Colonic mucosa (tissue), 4 donors: Measurements from ENCODE around the gene ISG20. TPM values are rescaled to one million over a fixed set of nuclear protein-coding genes. Genes with fewer than 3 reads are reported as not detected.
A peak's percentile ranks its signal among the peaks of the same experiment; 100 is the strongest.

Source experiments
- DNase-seq: peaks from one replicate; pipeline ENCODE4 v3.0.0-alpha.2; 2020
- H3K27ac ChIP-seq: fragments of 200-600 bp; one replicate; pipeline ENCODE4 v1.8.0; 2021
- H3K27me3 ChIP-seq: fragments of 200-600 bp; one replicate; pipeline ENCODE4 v1.8.0; 2021
- H3K36me3 ChIP-seq: fragments of 200-600 bp; one replicate; pipeline ENCODE4 v1.8.0; 2021
- H3K4me1 ChIP-seq: fragments of 200-600 bp; one replicate; pipeline ENCODE4 v1.8.0; 2021; ENCODE audit warnings: mild to moderate bottlenecking
- H3K4me3 ChIP-seq: fragments of 200-600 bp; one replicate; pipeline ENCODE4 v1.8.0; 2021
- H3K9ac ChIP-seq, 2 donors: one replicate each; pipeline ENCODE4 v1.7.0; 2013; ENCODE audit warnings: control low read depth in 2 of 2, low read depth in 2 of 2, low read length in 2 of 2
- H3K9me3 ChIP-seq: fragments of 200-600 bp; one replicate; pipeline ENCODE4 v1.8.0; 2021
- CTCF ChIP-seq: fragments of 200-600 bp; IDR thresholded peaks from one replicate; pipeline ENCODE4 v1.8.0; 2022; ENCODE audit warnings: antibody characterized with exemption, mild to moderate bottlenecking
- intact Hi-C: fragments of 100-400 bp; cut with DNase I; formaldehyde crosslinking; loops from one replicate; pipeline ENCODE4 v1.14.1; 2022
- total RNA-seq, 2 donors: library from RNA; stranded (reverse); fragmentation: NEBNext Ultra II Directional in 1 of 2; extraction: Animal tissue kit (Norgen Biotek cat#: 25700) in 1 of 2; gene quantifications; one replicate each; pipeline ENCODE4 v1.2.1, GENCODE V29; 2021
- donor health status: healthy.
- donor health status: DM: no; HTN: no; CAD: no.
- donor health status: DM: no; HTN: no; CAD: no.

Gene ISG20
- total RNA-seq, 2 donors from 2014 or later: 43.5 to 60.5 TPM

GRCh38 chr15:88655103-88655553, 16.3 kb downstream of the ISG20 start:
- Histone ChIP-seq H3K27ac (no peak overlapping the region), H3K4me1 (no peaks in the 10 kb centered on the region), H3K27me3 (no peaks in the 10 kb centered on the region), H3K9me3 (no peaks in the 10 kb centered on the region), H3K9ac (no peak overlapping the region), H3K4me3 (no peak overlapping the region), H3K36me3 (no peaks in the 10 kb centered on the region)
- TF ChIP-seq CTCF: no peak
- intact Hi-C loops: loop anchor here (5.0 kb wide), 1 partner anchor 177 kb away; no protein-coding TSS in a partner anchor
- no peak for DNase-seq

DNA sequence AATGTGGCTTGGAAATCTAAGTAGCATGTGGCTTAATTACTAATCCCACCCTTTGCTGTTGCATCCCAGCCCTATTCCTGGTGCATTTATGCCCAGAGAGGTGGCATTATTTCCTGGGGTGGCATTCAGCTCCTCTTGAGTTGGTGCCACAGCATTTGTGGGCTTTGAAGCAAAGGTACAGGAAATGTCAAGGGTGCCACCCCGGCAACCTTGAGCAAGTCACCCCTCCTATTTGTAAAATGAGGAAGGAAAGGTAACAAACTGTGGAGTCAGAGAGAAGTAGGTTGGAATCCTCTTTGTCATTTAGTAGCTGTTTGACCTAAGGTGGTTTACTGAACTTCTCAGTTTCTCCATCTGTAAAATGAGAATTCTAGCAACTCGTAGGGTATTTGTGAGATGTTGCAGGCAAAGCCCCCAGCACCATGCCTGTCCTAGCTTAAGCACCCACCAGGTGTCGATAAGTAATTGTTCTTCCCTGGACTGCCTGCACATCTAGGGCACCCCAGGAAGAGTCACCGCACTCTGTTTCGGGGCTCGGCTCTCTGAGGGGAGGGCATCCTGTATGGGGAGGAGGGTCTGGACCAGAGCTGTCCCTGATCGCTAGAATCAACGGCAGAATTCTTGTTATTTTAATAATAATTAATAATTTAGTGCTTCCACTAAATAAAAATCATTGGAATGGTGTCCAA, 17.1 kb downstream of the ISG20 start:
- Histone ChIP-seq H3K27ac (no peak overlapping the region), H3K9ac (no peak overlapping the region), H3K27me3 (no peaks in the 10 kb centered on the region), H3K4me1 (no peaks in the 10 kb centered on the region), H3K9me3 (no peaks in the 10 kb centered on the region), H3K4me3 (no peak overlapping the region), H3K36me3 (no peaks in the 10 kb centered on the region)
- TF ChIP-seq CTCF: no peak
- intact Hi-C loops: loop anchor here (5.0 kb wide), 1 partner anchor 176 kb away; no protein-coding TSS in a partner anchor
- no peak for DNase-seq

- no peak overlapping the region for H3K27ac ChIP-seq
- intact Hi-C loops: loop anchor here (5.0 kb wide), 1 partner anchor 176 kb away; no protein-coding TSS in a partner anchor
Measured at GRCh38 chr15:88656760-88657221, 18.0 kb downstream of the ISG20 start.

DNA sequence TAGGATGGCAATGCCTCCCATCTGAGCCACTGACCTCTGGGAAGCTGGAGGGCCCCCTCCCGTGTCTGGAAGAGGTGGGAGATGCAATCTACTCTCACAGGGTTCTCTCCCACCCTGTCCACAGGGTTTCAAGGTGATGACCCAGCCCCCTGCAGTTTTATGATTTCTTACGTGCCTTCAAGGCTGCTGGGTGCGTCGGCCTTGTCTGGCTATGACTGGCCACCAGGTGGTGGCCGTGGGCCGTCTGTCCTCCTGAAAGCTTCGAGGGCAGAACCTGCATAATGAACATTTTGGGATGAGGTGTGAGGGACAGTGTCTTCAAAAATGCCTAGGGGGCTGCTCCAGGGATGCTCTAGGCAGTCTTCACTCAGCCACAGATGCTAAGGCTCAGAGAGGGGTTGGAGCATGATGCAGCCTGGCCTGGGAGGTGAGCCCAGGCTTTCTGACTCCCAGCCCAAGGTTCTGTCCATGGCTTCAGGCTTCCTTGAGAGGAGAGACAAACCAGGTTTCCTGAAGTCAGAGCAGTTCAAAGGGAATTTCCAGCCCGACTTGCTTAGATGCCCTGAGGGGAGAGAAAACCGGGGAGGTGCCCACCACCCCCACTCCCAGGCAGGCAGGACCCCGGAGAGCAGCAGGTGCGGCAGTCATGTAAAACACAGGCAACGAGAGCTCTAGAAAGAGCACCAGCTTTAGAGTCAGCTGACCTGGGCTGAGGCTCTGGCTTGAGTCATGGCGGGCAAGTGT, 18.7 kb downstream of the ISG20 start:
- intact Hi-C loops: loop anchor here (5.0 kb wide), 1 partner anchor 175 kb away; no protein-coding TSS in a partner anchor
- no peak overlapping the region for H3K9ac ChIP-seq
- no peak overlapping the region for H3K27ac ChIP-seq
- H3K9me3 ChIP-seq: no peaks in the 10 kb centered on the region
- no peaks in the 10 kb centered on the region for H3K36me3 ChIP-seq
- TF ChIP-seq CTCF: peak; percentile 57
- no peak overlapping the region for H3K4me3 ChIP-seq
- no peaks in the 10 kb centered on the region for H3K27me3 ChIP-seq
- no peaks in the 10 kb centered on the region for H3K4me1 ChIP-seq
- no peak for DNase-seq

More at GRCh38 chr15:88656760-88657221, 18.0 kb downstream of the ISG20 start:
- no peak overlapping the region for H3K9ac ChIP-seq
- no peak for DNase-seq
- no peaks in the 10 kb centered on the region for H3K9me3 ChIP-seq
- no peaks in the 10 kb centered on the region for H3K27me3 ChIP-seq
- H3K36me3 ChIP-seq: no peaks in the 10 kb centered on the region
- H3K4me1 ChIP-seq: no peaks in the 10 kb centered on the region
- no peak overlapping the region for H3K4me3 ChIP-seq
- no peak for TF ChIP-seq CTCF

- Histone ChIP-seq H3K27me3 (no peaks in the 10 kb centered on the region), H3K9ac (no peak overlapping the region), H3K9me3 (no peaks in the 10 kb centered on the region), H3K36me3 (no peaks in the 10 kb centered on the region), H3K4me3 (no peak overlapping the region), H3K4me1 (no peaks in the 10 kb centered on the region), H3K27ac (no peak overlapping the region)
- no peak for TF ChIP-seq CTCF
- DNase-seq: no peak
- intact Hi-C loops: loop anchor here (5.0 kb wide), 1 partner anchor 174 kb away; no protein-coding TSS in a partner anchor
Measured at GRCh38 chr15:88658070-88658965, 19.5 kb downstream of the ISG20 start.
